Esophagus (tissue), 2 donors: ENCODE data around the gene NAT9. TPM values are rescaled to one million over a fixed set of nuclear protein-coding genes. Genes with fewer than 3 reads are reported as not detected.

ENCODE experiments used
- H3K27ac ChIP-seq, 2 donors: one replicate each; pipeline ENCODE4 v1.5.1; 2013; ENCODE audit warnings: low read depth in 2 of 2, mild to moderate bottlenecking in 2 of 2, inconsistent platforms in 1 of 2, low read length in 1 of 2, moderate library complexity in 1 of 2
- H3K27me3 ChIP-seq, 2 donors: one replicate each; pipeline ENCODE4 v1.6.1; 2013; ENCODE audit warnings: low read length in 2 of 2, control low read depth in 1 of 2, mild to moderate bottlenecking in 1 of 2; ENCODE audit not compliant: insufficient read depth in 2 of 2, control insufficient read depth in 1 of 2
- H3K36me3 ChIP-seq, 2 donors: one replicate each; pipeline ENCODE4 v1.6.1; 2013; ENCODE audit warnings: low read length in 1 of 2; ENCODE audit not compliant: control insufficient read depth in 2 of 2, insufficient read depth in 2 of 2
- H3K4me1 ChIP-seq, 2 donors: one replicate each; pipeline ENCODE4 v1.6.1; 2013; ENCODE audit warnings: low read length in 1 of 2; ENCODE audit not compliant: control insufficient read depth in 2 of 2, insufficient read depth in 2 of 2
- H3K4me3 ChIP-seq, 2 donors: one replicate each; pipeline ENCODE4 v1.5.1; 2013; ENCODE audit warnings: low read length in 2 of 2, mild to moderate bottlenecking in 2 of 2, low read depth in 1 of 2, moderate library complexity in 1 of 2
- H3K9me3 ChIP-seq, 2 donors: one replicate each; pipeline ENCODE4 v1.6.1; 2013; ENCODE audit warnings: mild to moderate bottlenecking in 2 of 2, low read depth in 1 of 2, low read length in 1 of 2, moderate library complexity in 1 of 2; ENCODE audit not compliant: control insufficient read depth in 2 of 2, insufficient read depth in 1 of 2
- WGBS, 2 donors: extraction: QIAGEN DNeasy Blood & Tissue Kit; methylation state at CpG; one replicate each; pipeline ENCODE4 v1.1.7; 2013; 5-methylcytosine and 5-hydroxymethylcytosine counted together
- polyA plus RNA-seq, 2 donors: library from polyadenylated mRNA; stranded (reverse); fragments of 200-250 nt; gene quantifications; one replicate each; pipeline ENCODE4 v1.2.3, GENCODE V29; 2013
- donor health status: healthy with polysubstance abuse.
- donor health status: Bipolar disorder and iron deficiency.

NAT9 gene
- polyA plus RNA-seq, 2 donors: 19.7 to 25.6 TPM

DNA sequence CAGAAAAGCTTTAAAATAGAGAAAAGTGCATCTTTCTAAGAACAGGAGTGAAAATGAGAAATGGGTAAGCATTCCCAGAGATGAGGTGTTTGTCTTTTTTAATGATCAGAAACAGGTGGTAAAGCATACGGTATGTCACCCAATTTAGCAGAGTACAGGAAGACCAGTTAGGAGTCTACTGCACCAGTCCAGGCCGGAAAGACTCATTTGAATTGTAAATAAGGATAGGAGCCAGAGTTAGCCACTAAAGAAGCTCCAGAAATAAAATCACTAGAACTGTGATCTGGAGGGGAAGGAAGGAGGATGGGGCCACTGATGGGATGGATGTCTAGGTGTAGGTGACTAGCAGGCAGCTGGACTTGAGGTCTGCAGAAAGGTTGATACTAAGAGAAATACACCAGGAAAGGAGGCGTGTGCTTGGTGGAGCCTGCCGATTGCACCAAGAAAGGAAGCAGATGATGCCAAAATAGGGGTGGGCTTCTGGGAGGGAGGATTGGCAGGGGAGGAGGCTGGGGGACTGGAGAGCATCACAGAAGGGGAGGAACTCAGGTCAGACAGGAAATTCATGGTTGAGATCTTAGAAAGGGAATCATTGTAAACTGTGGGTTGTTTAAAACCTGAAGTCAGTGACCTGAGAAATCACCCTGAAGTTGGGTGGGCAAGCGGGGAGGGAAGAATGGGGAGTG lies 8.1 kb upstream of the NAT9 start:
- 83 to 85% methylated on average over 5 of the region's 5 CpGs for WGBS, 2 donors
- Histone ChIP-seq H3K27me3 (no peaks in the 10 kb centered on the region), H3K9me3 (no peaks in the 10 kb centered on the region), H3K4me1 (peaks cover 0 to 2% of the 10 kb centered on the region in 2 donors), H3K4me3 (no peak overlapping the region), H3K36me3 (peaks cover 0 to 10% of the 10 kb centered on the region in 2 donors), H3K27ac (no peak overlapping the region)

DNA sequence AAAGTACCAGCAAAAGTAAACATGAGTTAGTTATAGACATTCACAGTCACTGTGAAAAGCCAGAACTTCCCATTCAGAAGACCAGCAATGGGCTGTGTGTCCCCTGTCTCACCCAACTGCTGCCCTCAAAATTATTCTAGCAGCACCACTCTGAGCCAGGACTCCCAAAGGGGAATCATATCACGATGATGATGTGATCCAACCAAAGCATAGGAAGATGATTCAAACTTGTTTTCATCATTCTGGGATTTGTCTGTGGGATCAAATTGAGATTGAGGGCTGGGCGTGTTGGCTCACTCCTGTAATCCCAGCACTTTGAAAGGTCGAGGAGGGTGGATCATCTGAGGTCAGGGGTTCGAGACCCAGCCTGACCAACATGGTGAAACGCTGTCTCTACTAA lies 6.4 kb upstream of the NAT9 start:
- peaks cover 0 to 4% of the 10 kb centered on the region in 2 donors for H3K36me3 ChIP-seq
- 87 to 90% methylated on average over 5 of the region's 5 CpGs for WGBS, 2 donors

DNA sequence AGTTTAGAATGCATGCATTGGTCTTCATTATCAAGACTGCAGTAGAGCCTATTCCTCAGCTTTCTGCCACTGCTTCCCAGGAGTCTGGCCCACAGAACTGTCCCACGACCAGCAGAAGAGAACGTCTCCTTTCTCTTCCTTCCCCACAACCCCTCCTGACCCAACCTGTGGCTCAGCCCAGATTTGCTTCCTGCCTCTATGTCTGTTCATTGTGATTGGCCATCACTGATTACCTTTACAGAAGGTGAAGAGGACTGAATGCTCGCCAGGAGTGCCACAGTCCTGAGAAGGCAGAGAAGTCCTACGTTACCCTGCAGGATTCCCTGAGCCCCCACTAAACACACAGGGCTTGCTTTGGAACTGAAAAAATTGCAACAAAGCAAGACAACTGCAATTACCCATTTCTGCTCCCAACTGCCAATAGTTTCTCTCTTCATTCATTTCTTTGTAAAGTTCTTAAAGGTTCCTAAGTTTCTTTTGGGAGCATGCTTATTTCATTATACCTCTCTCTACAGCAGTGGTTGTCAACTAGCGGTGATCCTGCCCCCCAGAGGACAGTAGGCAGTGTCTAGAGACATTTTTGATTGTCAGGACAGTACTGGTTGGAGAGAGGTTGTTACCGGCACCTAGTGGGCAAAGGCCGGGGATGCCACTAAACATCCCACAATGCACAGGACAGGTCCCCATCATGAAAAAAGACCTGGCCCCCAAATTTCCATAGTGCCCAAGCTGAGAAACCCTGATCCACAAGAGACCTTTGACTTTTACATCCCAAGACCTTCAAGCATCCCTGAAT lies 4.5 kb upstream of the NAT9 start:
- Histone ChIP-seq H3K4me1 (peaks cover 0 to 4% of the 10 kb centered on the region in 2 donors), H3K4me3 (no peak overlapping the region), H3K27me3 (no peaks in the 10 kb centered on the region), H3K9me3 (no peaks in the 10 kb centered on the region), H3K36me3 (no peaks in the 10 kb centered on the region), H3K27ac (no peak overlapping the region)
- WGBS, 2 donors: 62 to 65% methylated on average over 7 of the region's 7 CpGs

More for the DNA sequence above, 6.4 kb upstream of the NAT9 start:
- H3K27ac ChIP-seq: no peak overlapping the region
- H3K4me1 ChIP-seq: peaks cover 0 to 2% of the 10 kb centered on the region in 2 donors
- no peaks in the 10 kb centered on the region for H3K27me3 ChIP-seq
- no peak overlapping the region for H3K4me3 ChIP-seq
- H3K9me3 ChIP-seq: no peaks in the 10 kb centered on the region

DNA sequence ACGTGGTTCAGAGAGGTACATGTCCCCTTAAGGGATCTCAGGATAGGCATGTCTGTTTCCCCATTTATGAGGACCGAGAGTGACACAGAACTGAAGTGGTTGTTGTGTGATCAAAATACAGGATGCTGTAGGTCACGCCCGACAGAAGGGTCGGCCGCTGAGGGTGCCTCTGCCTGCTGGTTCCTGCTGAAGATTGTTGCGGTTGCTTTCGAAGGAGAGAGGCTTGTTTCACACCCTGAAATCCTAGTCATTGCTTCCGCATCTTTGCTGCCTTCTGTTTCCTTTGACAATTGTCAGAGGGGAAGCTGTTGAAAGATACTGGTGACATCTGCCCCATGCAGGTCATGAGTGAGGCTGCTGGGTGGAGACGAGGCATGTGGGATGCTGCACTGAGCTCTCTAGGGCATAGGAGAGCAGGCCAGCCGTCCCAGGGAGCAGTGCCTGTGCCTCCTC lies 3.8 kb upstream of the NAT9 start:
- Histone ChIP-seq H3K27ac (no peak overlapping the region), H3K27me3 (no peaks in the 10 kb centered on the region), H3K9me3 (no peaks in the 10 kb centered on the region), H3K36me3 (no peaks in the 10 kb centered on the region), H3K4me3 (no peak overlapping the region), H3K4me1 (peaks cover 0 to 9% of the 10 kb centered on the region in 2 donors)
- WGBS, 2 donors: 68% methylated on average over 11 of the region's 11 CpGs

DNA sequence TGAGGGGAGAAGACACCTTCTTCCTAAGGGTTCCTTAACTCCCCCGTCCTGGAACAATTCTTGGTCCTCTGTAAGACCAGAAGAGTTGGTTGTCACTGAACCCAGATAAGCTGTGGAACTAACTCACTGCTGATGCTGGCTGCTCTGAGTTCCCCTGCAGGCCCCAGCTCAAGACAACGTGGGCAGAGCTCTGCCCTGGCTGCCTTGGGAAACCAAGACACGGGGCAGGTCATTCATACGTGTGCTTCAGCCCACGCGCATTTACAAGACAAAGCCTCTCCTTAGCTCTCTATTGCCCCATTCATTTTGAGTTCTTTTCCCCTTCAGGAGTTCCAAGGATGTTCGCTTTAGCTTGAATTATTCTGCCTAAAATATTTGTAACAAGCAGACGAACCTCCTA lies 3.4 kb upstream of the NAT9 start:
- Histone ChIP-seq H3K27me3 (no peaks in the 10 kb centered on the region), H3K4me3 (no peak overlapping the region), H3K27ac (no peak overlapping the region), H3K36me3 (no peaks in the 10 kb centered on the region), H3K9me3 (no peaks in the 10 kb centered on the region), H3K4me1 (peaks cover 0 to 9% of the 10 kb centered on the region in 2 donors)
- 82% methylated on average over 8 of the region's 8 CpGs for WGBS, 2 donors

DNA sequence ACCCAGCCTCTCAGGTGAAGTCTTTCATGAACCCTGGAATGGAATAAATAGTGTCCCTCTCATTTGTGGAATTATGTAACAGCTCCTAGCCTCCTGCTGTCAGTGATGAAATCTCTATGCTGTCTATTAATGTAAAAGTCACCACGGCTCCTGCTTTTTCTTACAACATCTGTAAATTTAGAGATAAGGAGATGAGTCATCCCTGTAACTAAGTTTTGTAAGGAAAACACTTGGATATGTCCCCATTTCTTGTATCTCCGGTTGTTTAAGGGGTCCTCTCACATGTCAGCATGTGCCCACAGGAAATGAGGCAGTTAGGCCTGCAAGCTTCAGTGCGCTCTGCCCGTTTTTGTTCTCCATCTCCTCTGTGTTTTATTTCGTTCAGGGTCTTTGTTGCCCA lies 2.8 kb upstream of the NAT9 start:
- Histone ChIP-seq H3K36me3 (no peaks in the 10 kb centered on the region), H3K27me3 (no peaks in the 10 kb centered on the region), H3K27ac (no peak overlapping the region), H3K4me3 (no peak overlapping the region), H3K4me1 (peaks cover 0 to 9% of the 10 kb centered on the region in 2 donors), H3K9me3 (no peaks in the 10 kb centered on the region)
- 64 to 65% methylated on average over 5 of the region's 5 CpGs for WGBS, 2 donors

DNA sequence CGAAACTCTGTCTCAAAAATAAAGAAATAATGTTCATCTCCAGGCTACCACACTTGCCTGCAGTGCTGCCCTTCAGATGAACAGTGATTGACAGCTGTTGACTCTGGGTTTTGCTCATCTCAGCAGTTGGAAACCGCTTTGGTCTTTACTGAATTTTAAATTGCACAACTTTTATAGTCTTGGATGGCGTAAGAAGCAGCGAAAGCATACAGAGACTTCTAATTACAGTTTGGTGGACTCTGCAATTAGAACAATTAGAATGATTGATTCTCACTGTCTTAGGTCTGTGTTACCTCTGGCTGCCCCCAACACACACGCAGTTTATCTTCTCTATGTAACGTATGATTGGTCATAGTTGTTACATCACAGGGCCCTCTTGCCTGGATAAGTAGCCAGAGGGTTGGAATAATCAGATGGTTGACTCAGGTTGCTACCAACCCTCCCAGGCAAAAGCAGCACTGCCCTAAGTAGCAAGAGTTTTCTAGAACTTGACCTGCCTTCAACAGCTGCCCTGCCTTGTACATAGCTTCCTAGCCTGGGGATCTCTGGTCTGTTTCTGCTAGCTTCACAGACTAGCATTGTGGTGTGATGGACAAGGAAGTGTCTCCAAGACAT lies 1.9 kb upstream of the NAT9 start:
- Histone ChIP-seq H3K36me3 (peaks cover 6 to 7% of the 10 kb centered on the region in 2 donors), H3K9me3 (no peaks in the 10 kb centered on the region), H3K4me1 (peaks cover 0 to 9% of the 10 kb centered on the region in 2 donors), H3K4me3 (no peak overlapping the region), H3K27me3 (no peaks in the 10 kb centered on the region), H3K27ac (no peak overlapping the region)
- 85 to 86% methylated on average over 6 of the region's 6 CpGs for WGBS, 2 donors

DNA sequence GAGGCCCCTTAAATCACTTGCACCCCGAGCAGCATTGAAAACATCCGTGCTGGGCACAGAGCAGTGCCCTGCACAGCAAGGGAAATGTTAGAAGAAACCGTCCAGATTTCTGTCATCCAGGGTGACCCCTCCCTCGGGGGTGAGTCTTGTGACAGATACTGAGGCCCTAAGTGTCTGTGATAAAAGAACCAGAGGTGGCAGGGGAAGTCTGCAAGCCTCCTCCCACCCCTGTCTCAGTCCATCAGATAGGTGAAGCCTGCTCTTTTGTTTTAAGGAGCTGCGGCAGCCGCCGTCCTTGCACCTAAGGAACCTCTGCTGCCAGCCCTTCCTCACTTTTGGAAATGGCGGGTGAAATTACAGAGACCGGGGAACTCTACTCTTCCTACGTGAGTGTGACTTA lies 845 bp upstream of the NAT9 start:
- H3K36me3 ChIP-seq: peaks cover 8 to 15% of the 10 kb centered on the region in 2 donors
- peaks cover 0 to 9% of the 10 kb centered on the region in 2 donors for H3K4me1 ChIP-seq
- no peaks in the 10 kb centered on the region for H3K9me3 ChIP-seq
- H3K27me3 ChIP-seq: no peaks in the 10 kb centered on the region
- H3K4me3 ChIP-seq: peak overlapping the region; percentile 73 to 85
- H3K27ac ChIP-seq: peak overlapping the region in 1 of 2 donors; percentile 59
- WGBS, 2 donors: 32 to 37% methylated on average over 10 of the region's 10 CpGs

DNA sequence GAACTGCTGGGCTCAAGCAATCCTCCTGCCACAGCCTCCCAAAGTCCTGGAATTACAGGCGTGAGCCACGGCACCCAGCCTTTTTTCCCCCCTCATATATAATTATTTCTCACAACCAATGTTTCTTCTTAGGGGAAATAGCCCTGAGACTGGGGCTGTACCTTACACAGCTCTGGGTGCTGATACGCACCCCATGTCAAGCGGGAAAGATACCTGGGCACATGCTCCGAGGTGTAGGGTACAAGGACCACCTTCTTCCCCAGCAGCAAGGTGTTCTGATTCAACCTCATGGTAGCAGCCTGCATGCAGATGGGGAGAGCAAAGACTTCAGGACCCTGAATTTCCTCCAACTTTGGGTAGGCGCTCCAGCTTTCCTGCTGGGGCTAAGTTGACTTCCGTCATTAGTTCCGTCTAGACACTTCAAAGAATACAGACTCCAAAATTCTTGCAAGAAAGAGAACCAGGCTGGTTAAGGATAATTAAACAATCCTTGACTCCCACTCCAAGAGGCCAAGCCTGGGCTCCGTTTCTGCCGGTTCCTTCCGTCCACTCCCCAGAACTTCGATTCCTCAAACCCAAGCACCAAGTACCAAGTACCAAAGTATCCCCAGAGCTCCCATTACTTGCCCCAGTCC lies 619 bp downstream of the NAT9 start:
- peak overlapping the region; percentile 73 to 85 for H3K4me3 ChIP-seq
- H3K27me3 ChIP-seq: no peaks in the 10 kb centered on the region
- peaks cover 18 to 28% of the 10 kb centered on the region in 2 donors for H3K36me3 ChIP-seq
- H3K9me3 ChIP-seq: no peaks in the 10 kb centered on the region
- WGBS, 2 donors: 35 to 37% methylated on average over 12 of the region's 12 CpGs
- H3K27ac ChIP-seq: peak overlapping the region; percentile 46 to 84
- H3K4me1 ChIP-seq: peaks cover 0 to 11% of the 10 kb centered on the region in 2 donors
